ENCODE measurements around the gene CLCNKB. TPM values are rescaled to one million over a fixed set of nuclear protein-coding genes. Genes with fewer than 3 reads are reported as not detected.

CLCNKB gene
- total RNA-seq, 1 experiment from 2014 or later: not detected

- no peak overlapping the region for H3K27ac Mint-ChIP-seq (ENCODE audit: unreplicated experiment)
- CTCF ChIA-PET: interaction anchor here (1.2 kb wide), 1 partner anchor 10 kb away, joined by 6 read pairs; no protein-coding TSS in a partner anchor
- peaks cover 11% of the 10 kb centered on the region for H3K4me1 ChIP-seq
Observed at GRCh38 chr1:16068356-16069270, 25.0 kb downstream of the CLCNKB start.

GRCh38 chr1:16070640-16071355 is 27.2 kb downstream of the CLCNKB start:
- intact Hi-C loops (cut with micrococcal nuclease; ENCODE audit: unreplicated experiment): loop anchor here (10.0 kb wide), 1 partner anchor 294 kb away; the partner anchor contains the start of gene SZRD1

More at GRCh38 chr1:16068356-16069270, 25.0 kb downstream of the CLCNKB start:
- BruUV-seq (replicated peaks): no TSS peak
- Histone ChIP-seq H3K9me3 (no peaks in the 10 kb centered on the region), H3K27me3 (replicated peaks; ENCODE audit: control insufficient read depth, insufficient read depth, low read length) (no peaks in the 10 kb centered on the region), H3K4me3 (ENCODE audit: low read depth, low read length) (no peak overlapping the region), H3K36me3 (ENCODE audit: control insufficient read depth, insufficient read depth, low read length) (no peaks in the 10 kb centered on the region)
- Mint-ChIP-seq H3K9me3 (ENCODE audit: unreplicated experiment) (no peaks in the 10 kb centered on the region), H3K4me1 (ENCODE audit: low read depth, unreplicated experiment) (no peaks in the 10 kb centered on the region), H3K4me3 (ENCODE audit: unreplicated experiment) (no peak overlapping the region), H3K27me3 (ENCODE audit: insufficient read depth, unreplicated experiment) (no peaks in the 10 kb centered on the region), H3K36me3 (ENCODE audit: insufficient read depth, unreplicated experiment) (no peaks in the 10 kb centered on the region)
- TF ChIP-seq CTCF (IDR thresholded peaks at IDR 0.05; ENCODE audit: insufficient read depth in 1 of 2, low read depth in 1 of 2, low read length in 1 of 2, severe bottlenecking in 1 of 2, unreplicated experiment in 1 of 2): no peak
- POLR2A ChIA-PET: no interaction called here
- DNase-seq: no peak
- intact Hi-C loops (cut with micrococcal nuclease; ENCODE audit: unreplicated experiment): no loop called here

More at GRCh38 chr1:16070640-16071355, 27.2 kb downstream of the CLCNKB start:
- H3K27ac Mint-ChIP-seq (ENCODE audit: unreplicated experiment): no peak overlapping the region
- no peak for TF ChIP-seq CTCF (IDR thresholded peaks at IDR 0.05; ENCODE audit: insufficient read depth in 1 of 2, low read depth in 1 of 2, low read length in 1 of 2, severe bottlenecking in 1 of 2, unreplicated experiment in 1 of 2)
- no TSS peak for BruUV-seq (replicated peaks)
- H3K9me3 Mint-ChIP-seq (ENCODE audit: unreplicated experiment): no peaks in the 10 kb centered on the region
- Histone ChIP-seq H3K4me3 (ENCODE audit: low read depth, low read length) (no peak overlapping the region), H3K36me3 (ENCODE audit: control insufficient read depth, insufficient read depth, low read length) (no peaks in the 10 kb centered on the region), H3K9me3 (no peaks in the 10 kb centered on the region), H3K4me1 (peaks cover 11% of the 10 kb centered on the region), H3K27me3 (replicated peaks; ENCODE audit: control insufficient read depth, insufficient read depth, low read length) (no peaks in the 10 kb centered on the region)
- no peaks in the 10 kb centered on the region for H3K4me1 Mint-ChIP-seq (ENCODE audit: low read depth, unreplicated experiment)
- CTCF ChIA-PET: no interaction called here
- no peak overlapping the region for H3K4me3 Mint-ChIP-seq (ENCODE audit: unreplicated experiment)
- no peaks in the 10 kb centered on the region for H3K36me3 Mint-ChIP-seq (ENCODE audit: insufficient read depth, unreplicated experiment)
- no peaks in the 10 kb centered on the region for H3K27me3 Mint-ChIP-seq (ENCODE audit: insufficient read depth, unreplicated experiment)
- DNase-seq: no peak
- POLR2A ChIA-PET: no interaction called here
